Breast epithelium (tissue), 4 donors: ENCODE results near the gene HSD3B7. TPM values are rescaled to one million over a fixed set of nuclear protein-coding genes. Genes with fewer than 3 reads are reported as not detected.

ENCODE experiments used
- DNase-seq, 2 donors: peaks; one replicate each; pipeline ENCODE4 v3.0.0-alpha.2; 2019; ENCODE audit warnings: low spot score in 2 of 2
- H3K27ac ChIP-seq, 2 donors: fragments of 200-600 bp; sonication (generic) in 1 of 2; one replicate each; pipeline ENCODE4 v1.5.1; 2016 to 2019; ENCODE audit warnings: mild to moderate bottlenecking in 1 of 2
- H3K27me3 ChIP-seq, 2 donors: fragments of 200-600 bp; sonication (generic) in 1 of 2; one replicate each; pipeline versions ENCODE4 v1.5.1 to v1.6.0; 2017 to 2019; ENCODE audit warnings: control low read depth in 1 of 2, mild to moderate bottlenecking in 1 of 2
- H3K36me3 ChIP-seq: fragments of 200-600 bp; one replicate; pipeline ENCODE4 v1.5.1; 2019
- H3K4me1 ChIP-seq, 2 donors: fragments of 200-600 bp; sonication (generic); one replicate each; pipeline ENCODE4 v1.5.1; 2016 to 2019; ENCODE audit warnings: control low read depth in 1 of 2
- H3K4me3 ChIP-seq, 3 donors: fragments of 200-600 bp; sonication (generic); 1 replicate in 2 of 3; 2 replicates in 1 of 3; pipeline ENCODE4 v1.5.1; 2016 to 2019; ENCODE audit warnings: mild to moderate bottlenecking in 3 of 3, moderate library complexity in 2 of 3
- H3K9me3 ChIP-seq, 2 donors: fragments of 200-600 bp; sonication (generic) in 1 of 2; one replicate each; pipeline ENCODE4 v1.5.1; 2016 to 2019; ENCODE audit warnings: control low read depth in 1 of 2
- POLR2A ChIP-seq: fragments of 450-650 bp; IDR thresholded peaks from one replicate; pipeline ENCODE4 v1.6.1; 2016; ENCODE audit warnings: antibody characterized with exemption, mild to moderate bottlenecking, moderate library complexity
- POLR2AphosphoS5 ChIP-seq, 3 donors: sonication (generic); formaldehyde crosslinking; IDR thresholded peaks; one replicate each; pipeline ENCODE4 v1.6.1; 2017; ENCODE audit warnings: antibody characterized with exemption in 3 of 3
- intact Hi-C: fragments of 100-400 bp; cut with DNase I; formaldehyde crosslinking; loops from one replicate; pipeline ENCODE4 v1.15.1; 2023; ENCODE audit warnings: low total_unique reads
- total RNA-seq, 3 donors: library from RNA; depleted of rRNA; stranded (reverse); fragments of >200 nt; gene quantifications; one replicate each; pipeline ENCODE4 v1.1.0, GENCODE V29; 2016
- TF ChIP-seq, protein P1 (sequence below), 3 donors: fragments of 450-650 bp; IDR thresholded peaks; one replicate each; pipeline ENCODE4 v1.5.1; 2016 to 2017; ENCODE audit warnings: antibody characterized with exemption in 3 of 3, mild to moderate bottlenecking in 3 of 3, moderate library complexity in 3 of 3

Gene HSD3B7
- total RNA-seq, 3 donors from 2014 or later = 12.1 to 27.8 (median 26.9) TPM

GRCh38 chr16:30958175-30959079 lies 26.6 kb upstream of the HSD3B7 start:
- TF ChIP-seq, protein P1, sequence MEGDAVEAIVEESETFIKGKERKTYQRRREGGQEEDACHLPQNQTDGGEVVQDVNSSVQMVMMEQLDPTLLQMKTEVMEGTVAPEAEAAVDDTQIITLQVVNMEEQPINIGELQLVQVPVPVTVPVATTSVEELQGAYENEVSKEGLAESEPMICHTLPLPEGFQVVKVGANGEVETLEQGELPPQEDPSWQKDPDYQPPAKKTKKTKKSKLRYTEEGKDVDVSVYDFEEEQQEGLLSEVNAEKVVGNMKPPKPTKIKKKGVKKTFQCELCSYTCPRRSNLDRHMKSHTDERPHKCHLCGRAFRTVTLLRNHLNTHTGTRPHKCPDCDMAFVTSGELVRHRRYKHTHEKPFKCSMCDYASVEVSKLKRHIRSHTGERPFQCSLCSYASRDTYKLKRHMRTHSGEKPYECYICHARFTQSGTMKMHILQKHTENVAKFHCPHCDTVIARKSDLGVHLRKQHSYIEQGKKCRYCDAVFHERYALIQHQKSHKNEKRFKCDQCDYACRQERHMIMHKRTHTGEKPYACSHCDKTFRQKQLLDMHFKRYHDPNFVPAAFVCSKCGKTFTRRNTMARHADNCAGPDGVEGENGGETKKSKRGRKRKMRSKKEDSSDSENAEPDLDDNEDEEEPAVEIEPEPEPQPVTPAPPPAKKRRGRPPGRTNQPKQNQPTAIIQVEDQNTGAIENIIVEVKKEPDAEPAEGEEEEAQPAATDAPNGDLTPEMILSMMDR (IDR thresholded peaks at IDR 0.05) = no peak
- no peak for TF ChIP-seq POLR2A
- no peak for TF ChIP-seq POLR2AphosphoS5 (IDR thresholded peaks at IDR 0.05)
- intact Hi-C loops = no loop called here
- H3K4me1 ChIP-seq = peaks cover 0 to 7% of the 10 kb centered on the region in 2 donors
- no peaks in the 10 kb centered on the region for H3K36me3 ChIP-seq
- H3K27ac ChIP-seq = peak overlapping the region; percentile 97 to 98
- H3K4me3 ChIP-seq = peak overlapping the region; percentile 68 to 84 (median 83)
- H3K9me3 ChIP-seq = no peaks in the 10 kb centered on the region
- DNase-seq = no peak
- no peaks in the 10 kb centered on the region for H3K27me3 ChIP-seq

GRCh38 chr16:30961384-30961783 lies 23.6 kb upstream of the HSD3B7 start:
- Histone ChIP-seq H3K27me3 (no peaks in the 10 kb centered on the region), H3K4me1 (peaks cover 0 to 7% of the 10 kb centered on the region in 2 donors), H3K4me3 (no peak overlapping the region), H3K36me3 (peaks cover 21% of the 10 kb centered on the region), H3K27ac (no peak overlapping the region), H3K9me3 (no peaks in the 10 kb centered on the region)
- no peak for DNase-seq
- TF ChIP-seq POLR2A (no peak), POLR2AphosphoS5 (IDR thresholded peaks at IDR 0.05) (no peak)
- TF ChIP-seq, protein P1 (IDR thresholded peaks at IDR 0.05) = no peak
- intact Hi-C loops = no loop called here

GRCh38 chr16:30963925-30964511 lies 21.0 kb upstream of the HSD3B7 start:
- no peak overlapping the region for H3K27ac ChIP-seq
- no peak for DNase-seq
- peaks cover 23% of the 10 kb centered on the region for H3K36me3 ChIP-seq
- TF ChIP-seq, protein P1 (IDR thresholded peaks at IDR 0.05) = no peak
- TF ChIP-seq POLR2AphosphoS5 (IDR thresholded peaks at IDR 0.05) = no peak
- TF ChIP-seq POLR2A = no peak
- intact Hi-C loops = no loop called here
- H3K4me1 ChIP-seq = peaks cover 0 to under 1% of the 10 kb centered on the region in 2 donors
- no peaks in the 10 kb centered on the region for H3K27me3 ChIP-seq
- H3K4me3 ChIP-seq = no peak overlapping the region
- H3K9me3 ChIP-seq = no peaks in the 10 kb centered on the region

DNA sequence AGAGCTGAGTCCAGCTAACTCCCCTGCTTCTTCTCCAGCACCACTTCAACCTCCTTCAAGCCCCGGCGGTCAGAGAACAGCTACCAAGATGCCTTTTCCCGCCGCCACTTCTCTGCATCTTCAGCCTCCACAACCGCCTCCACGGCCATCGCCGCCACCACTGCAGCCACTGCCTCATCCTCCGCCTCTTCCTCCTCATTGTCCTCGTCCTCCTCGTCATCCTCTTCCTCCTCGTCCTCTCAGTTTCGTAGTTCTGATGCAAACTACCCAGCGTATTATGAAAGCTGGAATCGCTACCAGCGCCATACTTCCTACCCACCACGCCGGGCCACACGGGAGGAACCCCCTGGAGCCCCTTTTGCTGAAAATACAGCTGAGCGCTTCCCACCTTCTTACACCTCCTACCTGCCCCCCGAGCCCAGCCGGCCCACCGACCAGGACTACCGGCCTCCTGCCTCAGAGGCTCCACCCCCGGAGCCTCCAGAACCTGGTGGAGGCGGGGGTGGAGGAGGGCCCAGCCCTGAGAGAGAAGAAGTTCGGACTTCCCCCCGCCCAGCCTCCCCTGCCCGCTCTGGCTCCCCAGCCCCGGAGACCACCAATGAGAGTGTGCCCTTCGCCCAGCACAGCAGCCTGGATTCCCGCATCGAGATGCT lies 20.3 kb upstream of the HSD3B7 start:
- DNase-seq = no peak
- Histone ChIP-seq H3K9me3 (no peaks in the 10 kb centered on the region), H3K4me3 (no peak overlapping the region), H3K27me3 (no peaks in the 10 kb centered on the region), H3K36me3 (peaks cover 27% of the 10 kb centered on the region), H3K4me1 (no peaks in the 10 kb centered on the region), H3K27ac (no peak overlapping the region)
- intact Hi-C loops = no loop called here
- TF ChIP-seq POLR2A = no peak
- no peak for TF ChIP-seq POLR2AphosphoS5 (IDR thresholded peaks at IDR 0.05)
- TF ChIP-seq, protein P1 (IDR thresholded peaks at IDR 0.05) = no peak
